Kidney epithelial cell (primary cell): ENCODE measurements around the gene CLDN14. TPM values are rescaled to one million over a fixed set of nuclear protein-coding genes. Genes with fewer than 3 reads are reported as not detected.

ENCODE experiments used
- DNase-seq: peaks from one replicate; pipeline ENCODE4 v3.0.0-alpha.2; 2010; ENCODE audit warnings: low read depth
- H3K27me3 ChIP-seq: 2 replicates; pipeline ENCODE4 v1.6.0; 2011; ENCODE audit warnings: low read length; ENCODE audit not compliant: control insufficient read depth, insufficient read depth
- H3K36me3 ChIP-seq: 2 replicates; pipeline ENCODE4 v1.5.1; 2011; ENCODE audit warnings: low read length; ENCODE audit not compliant: control insufficient read depth, insufficient read depth
- H3K4me3 ChIP-seq: 2 replicates; pipeline ENCODE4 v1.5.1; 2011; ENCODE audit warnings: low read depth, mild to moderate bottlenecking, control low read depth, low read length
- total RNA-seq: library from RNA; depleted of rRNA; stranded (reverse); fragments of >200 nt; gene quantifications from 2 replicates; pipeline ENCODE4 v1.2.3, GENCODE V29; 2015
- TF ChIP-seq, protein P1 (sequence below): IDR thresholded peaks from 2 replicates; pipeline ENCODE4 v1.5.1; 2011; ENCODE audit warnings: mild to moderate bottlenecking, moderate library complexity, low read length, control low read depth, inconsistent platforms; ENCODE audit not compliant: insufficient read depth, poor library complexity, severe bottlenecking

Gene CLDN14
- total RNA-seq, 1 donor from 2014 or later = 2.1 TPM

GRCh38 chr21:36423771-36424433 is 56.0 kb downstream of the CLDN14 start:
- Histone ChIP-seq H3K36me3 (no peaks in the 10 kb centered on the region), H3K27me3 (no peaks in the 10 kb centered on the region), H3K4me3 (no peak overlapping the region)
- TF ChIP-seq, protein P1, sequence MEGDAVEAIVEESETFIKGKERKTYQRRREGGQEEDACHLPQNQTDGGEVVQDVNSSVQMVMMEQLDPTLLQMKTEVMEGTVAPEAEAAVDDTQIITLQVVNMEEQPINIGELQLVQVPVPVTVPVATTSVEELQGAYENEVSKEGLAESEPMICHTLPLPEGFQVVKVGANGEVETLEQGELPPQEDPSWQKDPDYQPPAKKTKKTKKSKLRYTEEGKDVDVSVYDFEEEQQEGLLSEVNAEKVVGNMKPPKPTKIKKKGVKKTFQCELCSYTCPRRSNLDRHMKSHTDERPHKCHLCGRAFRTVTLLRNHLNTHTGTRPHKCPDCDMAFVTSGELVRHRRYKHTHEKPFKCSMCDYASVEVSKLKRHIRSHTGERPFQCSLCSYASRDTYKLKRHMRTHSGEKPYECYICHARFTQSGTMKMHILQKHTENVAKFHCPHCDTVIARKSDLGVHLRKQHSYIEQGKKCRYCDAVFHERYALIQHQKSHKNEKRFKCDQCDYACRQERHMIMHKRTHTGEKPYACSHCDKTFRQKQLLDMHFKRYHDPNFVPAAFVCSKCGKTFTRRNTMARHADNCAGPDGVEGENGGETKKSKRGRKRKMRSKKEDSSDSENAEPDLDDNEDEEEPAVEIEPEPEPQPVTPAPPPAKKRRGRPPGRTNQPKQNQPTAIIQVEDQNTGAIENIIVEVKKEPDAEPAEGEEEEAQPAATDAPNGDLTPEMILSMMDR = no peak
- DNase-seq = no peak

DNA sequence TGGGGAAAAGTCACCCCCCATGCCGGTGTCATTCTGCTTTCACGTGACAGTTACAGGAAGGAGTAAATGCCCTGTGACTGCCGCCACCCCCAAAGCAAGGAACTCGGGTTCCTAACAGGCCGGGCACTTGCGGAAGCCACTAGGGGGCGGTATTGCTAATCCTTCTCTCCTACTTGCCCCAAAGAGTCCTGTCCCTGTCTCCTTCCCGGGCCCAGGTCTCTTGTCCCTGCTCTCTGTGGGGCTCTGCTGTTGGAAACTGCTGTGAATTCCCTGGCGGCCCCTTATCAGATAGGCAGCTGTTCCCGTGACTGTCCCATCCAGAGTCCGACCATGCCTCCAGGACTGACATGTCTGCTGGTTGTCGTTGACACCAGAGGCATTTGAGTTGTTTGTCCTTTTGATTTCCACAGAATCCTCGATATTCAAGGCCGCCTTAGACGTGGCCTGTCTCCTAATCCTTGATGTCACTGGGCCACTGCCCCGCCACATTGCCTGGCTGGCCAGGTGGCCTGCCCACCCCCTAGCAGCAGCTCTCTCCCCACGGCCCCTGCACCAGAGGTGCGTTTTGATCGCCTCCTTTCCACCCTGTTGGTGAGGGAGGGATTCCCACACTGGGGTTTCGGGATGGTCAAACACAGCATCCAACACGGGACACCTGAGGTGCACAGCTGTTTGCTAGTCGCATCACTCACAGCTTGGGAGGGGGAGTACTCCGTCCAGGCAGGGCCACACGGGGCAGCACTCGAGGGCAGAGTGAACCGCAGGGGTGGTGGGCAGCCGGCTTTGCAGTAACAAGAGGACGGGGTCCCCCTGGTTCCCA is 57.4 kb downstream of the CLDN14 start:
- no peak for DNase-seq
- Histone ChIP-seq H3K4me3 (no peak overlapping the region), H3K36me3 (no peaks in the 10 kb centered on the region), H3K27me3 (no peaks in the 10 kb centered on the region)
- TF ChIP-seq, protein P1 = peak; percentile 88

- TF ChIP-seq, protein P1 = no peak
- H3K4me3 ChIP-seq = no peak overlapping the region
- no peaks in the 10 kb centered on the region for H3K36me3 ChIP-seq
- H3K27me3 ChIP-seq = no peaks in the 10 kb centered on the region
- DNase-seq = no peak
These were observed 59.2 kb downstream of the CLDN14 start for GRCh38 chr21:36420571-36421339.

DNA sequence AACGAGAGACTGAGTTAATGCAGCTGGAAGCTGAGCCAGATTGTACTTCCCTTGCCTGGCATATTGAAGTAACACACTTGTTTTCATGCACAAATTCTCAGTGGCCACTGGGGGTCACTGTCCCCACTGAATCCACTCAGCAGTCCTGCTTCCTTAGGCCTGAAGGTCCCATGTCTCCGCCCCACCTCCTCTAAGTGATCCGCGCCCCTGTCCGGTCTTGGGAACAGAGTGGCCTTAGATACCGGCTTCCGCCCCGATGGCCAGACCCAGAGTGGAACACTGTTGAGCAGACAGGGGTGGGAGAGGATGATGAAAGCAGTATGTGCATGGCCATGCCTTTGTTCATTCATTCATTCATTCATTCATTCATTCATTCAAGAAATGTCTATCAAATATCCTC is 59.9 kb downstream of the CLDN14 start:
- DNase-seq = peak; percentile 61
- Histone ChIP-seq H3K4me3 (no peak overlapping the region), H3K27me3 (no peaks in the 10 kb centered on the region), H3K36me3 (no peaks in the 10 kb centered on the region)
- TF ChIP-seq, protein P1 = peak; percentile 78

- Histone ChIP-seq H3K36me3 (no peaks in the 10 kb centered on the region), H3K27me3 (no peaks in the 10 kb centered on the region), H3K4me3 (no peak overlapping the region)
- TF ChIP-seq, protein P1 = no peak
- no peak for DNase-seq
These were observed 60.7 kb downstream of the CLDN14 start for GRCh38 chr21:36419241-36419640.
